Ishikawa (cell line): ENCODE data around the gene DIP2C.

ENCODE experiments used
- CEBPB ChIP-seq: IDR thresholded peaks from 2 replicates; pipeline ENCODE4 v1.6.1; 2012
- EGR1 ChIP-seq: IDR thresholded peaks from 2 replicates; pipeline ENCODE4 v1.6.1; 2012
- EP300 ChIP-seq: IDR thresholded peaks from 2 replicates; pipeline ENCODE4 v1.6.1; 2012; ENCODE audit warnings: borderline replicate concordance

DNA sequence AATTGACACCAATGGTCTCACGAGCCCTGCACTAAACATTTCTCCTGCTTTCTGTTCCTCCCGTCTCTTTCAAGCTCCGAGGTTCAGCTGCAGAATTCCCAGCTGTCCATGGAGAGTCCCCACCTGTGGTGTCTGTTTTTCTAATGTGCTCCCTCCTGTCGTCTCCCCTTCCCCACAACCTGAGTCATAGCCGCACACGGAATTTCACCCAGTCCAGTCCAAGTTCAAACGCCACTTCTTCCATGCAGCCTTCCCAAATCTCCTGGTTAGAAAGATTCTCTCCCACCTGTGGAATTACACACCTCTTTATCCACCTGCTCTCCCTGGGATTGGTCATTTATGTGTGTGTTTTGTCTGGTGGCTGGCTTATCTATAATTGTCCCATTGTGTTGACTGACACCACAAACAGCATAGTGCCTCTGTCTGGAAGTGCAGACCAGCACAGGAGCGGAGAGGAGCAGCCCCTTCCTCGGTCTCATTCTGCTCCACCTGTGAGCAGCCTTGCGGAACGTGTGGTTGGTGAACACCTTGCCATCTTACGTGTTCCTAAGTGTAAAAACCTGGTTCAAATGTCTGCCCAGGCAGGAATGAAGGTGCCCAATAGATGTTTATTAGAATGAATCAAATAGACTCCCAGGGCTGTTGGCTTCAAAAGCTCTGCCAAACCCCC is 3.3 kb upstream of the DIP2C start:
- no peak for TF ChIP-seq EGR1
- no peak for TF ChIP-seq EP300
- no peak for TF ChIP-seq CEBPB
